ENCODE data around the gene STX16.
"Not testable (repeated sequence)": the region's sequence is repeated elsewhere in the genome, so short reads cannot be mapped to it uniquely, and the experiment has no call there.

STX16 gene

GRCh38 chr20:58717278-58718091 is 66.4 kb downstream of the STX16 start:
- no peaks in the 10 kb centered on the region for H3K9me3 ChIP-seq (ENCODE audit: control insufficient read depth in 1 of 2, low read length in 2 of 2)
- no peak overlapping the region for H3K4me3 ChIP-seq (ENCODE audit: low read depth in 1 of 2, low read length in 2 of 2)
- H3K4me1 ChIP-seq (ENCODE audit: control insufficient read depth in 1 of 2, insufficient read depth in 2 of 2, low read length in 2 of 2): no peaks in the 10 kb centered on the region
- no peaks in the 10 kb centered on the region for H3K27me3 ChIP-seq (ENCODE audit: low read depth, low read length)
- H3K36me3 ChIP-seq (ENCODE audit: control insufficient read depth in 1 of 2, insufficient read depth in 2 of 2, low read length in 2 of 2): peaks cover 0 to 13% of the 10 kb centered on the region in 2 donors
- no peak overlapping the region for H3K27ac ChIP-seq (ENCODE audit: low read length)

- H3K4me3 ChIP-seq (ENCODE audit: low read depth in 1 of 2, low read length in 2 of 2): no peak overlapping the region
- no peak overlapping the region for H3K27ac ChIP-seq (ENCODE audit: low read length)
- H3K4me1 ChIP-seq (ENCODE audit: control insufficient read depth in 1 of 2, insufficient read depth in 2 of 2, low read length in 2 of 2): no peaks in the 10 kb centered on the region
- no peaks in the 10 kb centered on the region for H3K9me3 ChIP-seq (ENCODE audit: control insufficient read depth in 1 of 2, low read length in 2 of 2)
- peaks cover under 1% of the 10 kb centered on the region for H3K27me3 ChIP-seq (ENCODE audit: low read depth, low read length)
- peaks cover 0 to 10% of the 10 kb centered on the region in 2 donors for H3K36me3 ChIP-seq (ENCODE audit: control insufficient read depth in 1 of 2, insufficient read depth in 2 of 2, low read length in 2 of 2)
These were observed 67.1 kb downstream of the STX16 start for GRCh38 chr20:58718121-58718563.

GRCh38 chr20:58718729-58719128 is 67.6 kb downstream of the STX16 start:
- no peaks in the 10 kb centered on the region for H3K9me3 ChIP-seq (ENCODE audit: control insufficient read depth in 1 of 2, low read length in 2 of 2)
- peaks cover 0 to 10% of the 10 kb centered on the region in 2 donors for H3K36me3 ChIP-seq (ENCODE audit: control insufficient read depth in 1 of 2, insufficient read depth in 2 of 2, low read length in 2 of 2)
- H3K27ac ChIP-seq (ENCODE audit: low read length): no peak overlapping the region
- H3K4me1 ChIP-seq (ENCODE audit: control insufficient read depth in 1 of 2, insufficient read depth in 2 of 2, low read length in 2 of 2): no peaks in the 10 kb centered on the region
- H3K27me3 ChIP-seq (ENCODE audit: low read depth, low read length): peaks cover 4% of the 10 kb centered on the region
- H3K4me3 ChIP-seq (ENCODE audit: low read depth in 1 of 2, low read length in 2 of 2): no peak overlapping the region

GRCh38 chr20:58719258-58719657 is 68.2 kb downstream of the STX16 start:
- Histone ChIP-seq H3K4me3 (ENCODE audit: low read depth in 1 of 2, low read length in 2 of 2) (no peak overlapping the region), H3K27ac (ENCODE audit: low read length) (no peak overlapping the region), H3K4me1 (ENCODE audit: control insufficient read depth in 1 of 2, insufficient read depth in 2 of 2, low read length in 2 of 2) (no peaks in the 10 kb centered on the region), H3K27me3 (ENCODE audit: low read depth, low read length) (peaks cover 4% of the 10 kb centered on the region), H3K9me3 (ENCODE audit: control insufficient read depth in 1 of 2, low read length in 2 of 2) (no peaks in the 10 kb centered on the region), H3K36me3 (ENCODE audit: control insufficient read depth in 1 of 2, insufficient read depth in 2 of 2, low read length in 2 of 2) (peaks cover 0 to 10% of the 10 kb centered on the region in 2 donors)

- no peaks in the 10 kb centered on the region for H3K9me3 ChIP-seq (ENCODE audit: control insufficient read depth in 1 of 2, low read length in 2 of 2)
- peaks cover 4% of the 10 kb centered on the region for H3K27me3 ChIP-seq (ENCODE audit: low read depth, low read length)
These were observed 68.9 kb downstream of the STX16 start for GRCh38 chr20:58719971-58720371.

GRCh38 chr20:58720890-58721289 is 69.8 kb downstream of the STX16 start:
- Histone ChIP-seq H3K9me3 (ENCODE audit: control insufficient read depth in 1 of 2, low read length in 2 of 2) (no peaks in the 10 kb centered on the region), H3K4me1 (ENCODE audit: control insufficient read depth in 1 of 2, insufficient read depth in 2 of 2, low read length in 2 of 2) (no peaks in the 10 kb centered on the region), H3K27me3 (ENCODE audit: low read depth, low read length) (peaks cover 4% of the 10 kb centered on the region)

More at GRCh38 chr20:58719971-58720371, 68.9 kb downstream of the STX16 start:
- peaks cover 0 to 6% of the 10 kb centered on the region in 2 donors for H3K36me3 ChIP-seq (ENCODE audit: control insufficient read depth in 1 of 2, insufficient read depth in 2 of 2, low read length in 2 of 2)
- H3K27ac ChIP-seq (ENCODE audit: low read length): no peak overlapping the region
- H3K4me3 ChIP-seq (ENCODE audit: low read depth in 1 of 2, low read length in 2 of 2): no peak overlapping the region
- H3K4me1 ChIP-seq (ENCODE audit: control insufficient read depth in 1 of 2, insufficient read depth in 2 of 2, low read length in 2 of 2): no peaks in the 10 kb centered on the region

GRCh38 chr20:58721951-58722778 is 71.1 kb downstream of the STX16 start:
- H3K27me3 ChIP-seq (ENCODE audit: low read depth, low read length): peaks cover 4% of the 10 kb centered on the region
- no peaks in the 10 kb centered on the region for H3K9me3 ChIP-seq (ENCODE audit: control insufficient read depth in 1 of 2, low read length in 2 of 2)
- H3K36me3 ChIP-seq (ENCODE audit: control insufficient read depth in 1 of 2, insufficient read depth in 2 of 2, low read length in 2 of 2): no peaks in the 10 kb centered on the region
- no peaks in the 10 kb centered on the region for H3K4me1 ChIP-seq (ENCODE audit: control insufficient read depth in 1 of 2, insufficient read depth in 2 of 2, low read length in 2 of 2)
- no peak overlapping the region for H3K27ac ChIP-seq (ENCODE audit: low read length)
- H3K4me3 ChIP-seq (ENCODE audit: low read depth in 1 of 2, low read length in 2 of 2): no peak overlapping the region

More at GRCh38 chr20:58720890-58721289, 69.8 kb downstream of the STX16 start:
- Histone ChIP-seq H3K36me3 (ENCODE audit: control insufficient read depth in 1 of 2, insufficient read depth in 2 of 2, low read length in 2 of 2) (no peaks in the 10 kb centered on the region), H3K4me3 (ENCODE audit: low read depth in 1 of 2, low read length in 2 of 2) (no peak overlapping the region), H3K27ac (ENCODE audit: low read length) (no peak overlapping the region)

GRCh38 chr20:58722877-58723627 is 72.0 kb downstream of the STX16 start:
- H3K9me3 ChIP-seq (ENCODE audit: control insufficient read depth in 1 of 2, low read length in 2 of 2): no peaks in the 10 kb centered on the region
- no peaks in the 10 kb centered on the region for H3K36me3 ChIP-seq (ENCODE audit: control insufficient read depth in 1 of 2, insufficient read depth in 2 of 2, low read length in 2 of 2)
- H3K4me1 ChIP-seq (ENCODE audit: control insufficient read depth in 1 of 2, insufficient read depth in 2 of 2, low read length in 2 of 2): no peaks in the 10 kb centered on the region
- H3K27me3 ChIP-seq (ENCODE audit: low read depth, low read length): peaks cover 4% of the 10 kb centered on the region
- H3K27ac ChIP-seq (ENCODE audit: low read length): no peak overlapping the region
- no peak overlapping the region for H3K4me3 ChIP-seq (ENCODE audit: low read depth in 1 of 2, low read length in 2 of 2)

GRCh38 chr20:58723628-58723984 is 72.5 kb downstream of the STX16 start:
- H3K4me1 ChIP-seq (ENCODE audit: control insufficient read depth in 1 of 2, insufficient read depth in 2 of 2, low read length in 2 of 2): no peaks in the 10 kb centered on the region
- H3K9me3 ChIP-seq (ENCODE audit: control insufficient read depth in 1 of 2, low read length in 2 of 2): no peaks in the 10 kb centered on the region
- no peak overlapping the region for H3K4me3 ChIP-seq (ENCODE audit: low read depth in 1 of 2, low read length in 2 of 2)
- H3K27ac ChIP-seq (ENCODE audit: low read length): no peak overlapping the region
- H3K36me3 ChIP-seq (ENCODE audit: control insufficient read depth in 1 of 2, insufficient read depth in 2 of 2, low read length in 2 of 2): no peaks in the 10 kb centered on the region
- H3K27me3 ChIP-seq (ENCODE audit: low read depth, low read length): peaks cover 4% of the 10 kb centered on the region

- H3K4me3 ChIP-seq (ENCODE audit: low read depth in 1 of 2, low read length in 2 of 2); H3K9me3 ChIP-seq (ENCODE audit: control insufficient read depth in 1 of 2, low read length in 2 of 2); H3K4me1 ChIP-seq (ENCODE audit: control insufficient read depth in 1 of 2, insufficient read depth in 2 of 2, low read length in 2 of 2); H3K27ac ChIP-seq (ENCODE audit: low read length); H3K27me3 ChIP-seq (ENCODE audit: low read depth, low read length); H3K36me3 ChIP-seq (ENCODE audit: control insufficient read depth in 1 of 2, insufficient read depth in 2 of 2, low read length in 2 of 2): not testable (repeated sequence)
These were observed 75.1 kb downstream of the STX16 start for GRCh38 chr20:58726156-58726555.

Measured in muscle layer of duodenum (tissue), 2 donors.